Sigmoid colon (tissue), 4 donors: ENCODE data around the gene TMCO2.

ENCODE experiments used
- POLR2A ChIP-seq, 2 donors: fragments of 450-650 bp; IDR thresholded peaks; one replicate each; pipeline ENCODE4 v1.6.1; 2016; ENCODE audit warnings: antibody characterized with exemption in 2 of 2, mild to moderate bottlenecking in 2 of 2, moderate library complexity in 2 of 2
- POLR2AphosphoS5 ChIP-seq, 4 donors: sonication (generic); formaldehyde crosslinking; IDR thresholded peaks; one replicate each; pipeline ENCODE4 v1.6.1; 2017; ENCODE audit warnings: antibody characterized with exemption in 4 of 4
- TF ChIP-seq, protein P1 (sequence below), 4 experiments: fragments of 450-650 bp in 3 of 4; fragments of 200-600 bp in 1 of 4; IDR thresholded peaks; one replicate each; pipeline ENCODE4 v1.5.1; 2016 to 2019; ENCODE audit warnings: antibody characterized with exemption in 4 of 4, mild to moderate bottlenecking in 3 of 4, moderate library complexity in 2 of 4

DNA sequence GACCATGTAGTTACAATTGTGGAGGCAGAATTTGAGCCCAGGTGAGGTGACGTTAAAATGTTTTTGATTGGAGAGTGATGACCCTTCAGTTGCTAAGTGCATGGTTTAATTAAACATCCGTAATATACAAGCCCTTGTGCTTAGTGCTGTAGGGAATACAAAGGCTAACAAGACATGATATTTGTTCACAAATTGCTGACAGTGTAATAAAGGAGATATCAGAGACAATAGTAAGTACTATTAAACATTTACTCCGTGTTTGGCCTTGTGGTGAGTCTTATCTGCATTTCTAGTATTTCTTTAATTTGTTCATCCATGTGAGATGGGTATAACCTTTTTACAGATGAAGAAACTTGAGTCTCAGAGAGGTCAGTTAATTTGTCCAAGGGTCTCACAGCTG lies 48.6 kb upstream of the TMCO2 start:
- TF ChIP-seq, protein P1, sequence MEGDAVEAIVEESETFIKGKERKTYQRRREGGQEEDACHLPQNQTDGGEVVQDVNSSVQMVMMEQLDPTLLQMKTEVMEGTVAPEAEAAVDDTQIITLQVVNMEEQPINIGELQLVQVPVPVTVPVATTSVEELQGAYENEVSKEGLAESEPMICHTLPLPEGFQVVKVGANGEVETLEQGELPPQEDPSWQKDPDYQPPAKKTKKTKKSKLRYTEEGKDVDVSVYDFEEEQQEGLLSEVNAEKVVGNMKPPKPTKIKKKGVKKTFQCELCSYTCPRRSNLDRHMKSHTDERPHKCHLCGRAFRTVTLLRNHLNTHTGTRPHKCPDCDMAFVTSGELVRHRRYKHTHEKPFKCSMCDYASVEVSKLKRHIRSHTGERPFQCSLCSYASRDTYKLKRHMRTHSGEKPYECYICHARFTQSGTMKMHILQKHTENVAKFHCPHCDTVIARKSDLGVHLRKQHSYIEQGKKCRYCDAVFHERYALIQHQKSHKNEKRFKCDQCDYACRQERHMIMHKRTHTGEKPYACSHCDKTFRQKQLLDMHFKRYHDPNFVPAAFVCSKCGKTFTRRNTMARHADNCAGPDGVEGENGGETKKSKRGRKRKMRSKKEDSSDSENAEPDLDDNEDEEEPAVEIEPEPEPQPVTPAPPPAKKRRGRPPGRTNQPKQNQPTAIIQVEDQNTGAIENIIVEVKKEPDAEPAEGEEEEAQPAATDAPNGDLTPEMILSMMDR (IDR thresholded peaks at IDR 0.05), result no peak
- no peak for TF ChIP-seq POLR2AphosphoS5 (IDR thresholded peaks at IDR 0.05)
- no peak for TF ChIP-seq POLR2A (IDR thresholded peaks at IDR 0.05)
